ENCODE data around the gene TPBGL.
"Not testable (repeated sequence)": the region's sequence is repeated elsewhere in the genome, so short reads cannot be mapped to it uniquely, and the experiment has no call there.

TPBGL gene

DNA sequence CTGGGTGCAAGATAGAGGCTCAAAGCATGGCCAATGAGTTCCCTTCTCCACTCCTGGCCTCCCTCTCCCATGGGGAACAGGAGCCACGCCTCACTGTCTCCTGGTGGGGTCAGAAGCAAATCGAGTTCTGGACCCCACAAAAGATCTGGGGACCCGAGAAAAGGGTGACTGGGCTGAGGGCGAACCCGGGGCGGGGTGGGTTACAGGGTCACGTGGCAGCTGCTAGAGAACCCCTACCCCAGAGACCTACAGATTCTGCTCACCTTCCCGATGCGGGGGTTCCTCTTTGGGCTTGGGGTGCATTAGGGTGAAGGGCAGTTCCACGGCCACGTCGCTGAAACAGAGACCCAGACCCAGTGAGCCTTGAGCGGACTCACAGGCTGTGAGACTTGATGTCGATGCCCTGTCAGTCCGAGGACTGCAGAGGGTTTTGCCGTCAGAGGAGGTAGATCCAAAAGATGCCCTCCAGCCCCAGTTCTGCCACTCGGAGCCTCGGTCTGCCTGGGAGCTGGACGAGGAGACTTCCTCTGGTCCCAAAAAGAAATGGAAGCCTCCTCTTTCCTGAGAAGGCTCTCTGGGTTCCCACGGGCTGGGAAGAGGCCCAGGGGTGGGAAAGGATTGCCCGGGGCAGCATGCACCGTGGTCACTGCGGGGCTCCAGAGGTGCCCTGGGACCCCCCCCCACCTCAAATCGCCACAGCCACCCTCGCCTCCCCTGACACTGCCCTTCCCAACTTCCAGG, 28.2 kb downstream of the TPBGL start:
- no peak for TF ChIP-seq ZNF274 (IDR thresholded peaks at IDR 0.05; ENCODE audit: low read depth, low read length)
- no peak overlapping the region for H3K4me3 ChIP-seq (ENCODE audit: low read length)

GRCh38 chr11:75269367-75269660, 28.7 kb downstream of the TPBGL start:
- TF ChIP-seq ZNF274 (IDR thresholded peaks at IDR 0.05; ENCODE audit: low read depth, low read length), result no peak
- H3K4me3 ChIP-seq (ENCODE audit: low read length), result no peak overlapping the region

DNA sequence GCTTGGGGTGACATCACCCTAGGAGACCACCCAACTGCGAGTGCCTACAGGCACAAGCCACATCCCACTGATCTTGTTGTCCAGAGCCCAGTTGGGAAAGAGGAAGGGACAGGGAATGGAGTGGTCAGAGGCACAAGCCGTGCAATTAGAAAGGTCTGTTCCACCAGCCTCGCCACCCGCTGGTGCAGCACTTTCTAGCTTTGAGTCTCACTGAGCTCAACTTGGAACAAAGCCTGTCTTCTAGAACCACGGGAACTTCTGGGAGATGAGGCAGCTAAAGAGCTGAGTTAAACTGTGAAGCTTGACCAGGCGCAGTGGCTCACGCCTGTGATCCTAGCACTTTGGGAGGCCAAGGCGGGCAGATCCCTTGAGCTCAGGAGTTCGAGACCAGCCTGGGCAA, 29.3 kb downstream of the TPBGL start:
- no peak overlapping the region for H3K4me3 ChIP-seq (ENCODE audit: low read length)
- TF ChIP-seq ZNF274 (IDR thresholded peaks at IDR 0.05; ENCODE audit: low read depth, low read length), result no peak

DNA sequence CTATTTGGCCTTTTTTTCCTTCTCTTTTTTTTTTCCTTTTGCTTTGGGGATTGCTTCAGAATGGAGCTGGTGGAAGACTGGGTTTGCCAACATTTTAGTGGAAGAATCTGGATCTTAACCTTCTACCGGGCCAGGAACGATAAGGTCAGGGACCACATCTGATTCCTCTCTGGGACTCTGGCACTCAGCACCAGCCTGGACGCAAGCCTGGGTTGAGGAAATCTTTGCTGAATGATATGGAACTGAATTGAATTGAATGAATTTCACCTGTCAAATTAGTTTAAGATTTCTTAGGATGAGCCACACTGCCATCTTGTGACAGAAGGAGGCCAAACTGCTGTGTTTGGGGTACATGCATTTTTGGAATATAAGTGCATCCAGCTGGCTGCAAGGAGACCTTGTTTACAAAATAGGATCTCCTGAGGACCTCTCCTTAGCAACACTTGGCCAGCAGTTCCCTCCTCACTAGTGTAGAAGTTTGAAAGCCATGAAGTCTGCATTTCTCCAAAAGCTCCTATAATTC, 30.4 kb downstream of the TPBGL start:
- TF ChIP-seq ZNF274 (IDR thresholded peaks at IDR 0.05; ENCODE audit: low read depth, low read length), result no peak
- H3K4me3 ChIP-seq (ENCODE audit: low read length), result no peak overlapping the region

- H3K4me3 ChIP-seq (ENCODE audit: low read length), result no peak overlapping the region
- no peak for TF ChIP-seq ZNF274 (IDR thresholded peaks at IDR 0.05; ENCODE audit: low read depth, low read length)
These were observed 31.2 kb downstream of the TPBGL start for GRCh38 chr11:75271730-75272129.

GRCh38 chr11:75272391-75272790, 31.8 kb downstream of the TPBGL start:
- no peak for TF ChIP-seq ZNF274 (IDR thresholded peaks at IDR 0.05; ENCODE audit: low read depth, low read length)

DNA sequence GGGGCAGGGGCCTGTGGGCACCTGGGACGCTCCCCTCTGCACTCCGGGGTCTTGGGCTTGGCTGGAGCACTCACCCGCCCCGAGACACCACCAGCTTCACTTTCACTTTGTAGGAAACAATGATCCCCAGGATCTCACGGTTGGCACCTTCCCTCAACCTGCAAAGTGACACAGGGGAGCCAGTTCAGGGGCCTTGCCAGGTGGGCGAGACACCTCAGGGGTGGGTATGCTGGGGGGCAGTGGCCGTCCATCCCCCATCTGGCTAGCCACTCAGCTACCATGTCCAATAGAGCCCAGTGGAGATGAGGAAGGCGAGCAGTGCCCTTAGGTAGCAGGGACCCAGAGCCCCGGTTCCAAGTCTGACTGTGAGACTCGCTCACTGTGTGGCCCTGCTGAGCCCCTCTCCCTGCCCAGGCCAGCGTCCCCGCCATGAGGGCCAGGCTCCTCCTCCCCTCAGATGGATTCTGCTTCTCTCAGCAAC, 32.3 kb downstream of the TPBGL start:
- TF ChIP-seq ZNF274 (IDR thresholded peaks at IDR 0.05; ENCODE audit: low read depth, low read length), result no peak
- no peak overlapping the region for H3K4me3 ChIP-seq (ENCODE audit: low read length)

More at GRCh38 chr11:75272391-75272790, 31.8 kb downstream of the TPBGL start:
- H3K4me3 ChIP-seq (ENCODE audit: low read length), result no peak overlapping the region

DNA sequence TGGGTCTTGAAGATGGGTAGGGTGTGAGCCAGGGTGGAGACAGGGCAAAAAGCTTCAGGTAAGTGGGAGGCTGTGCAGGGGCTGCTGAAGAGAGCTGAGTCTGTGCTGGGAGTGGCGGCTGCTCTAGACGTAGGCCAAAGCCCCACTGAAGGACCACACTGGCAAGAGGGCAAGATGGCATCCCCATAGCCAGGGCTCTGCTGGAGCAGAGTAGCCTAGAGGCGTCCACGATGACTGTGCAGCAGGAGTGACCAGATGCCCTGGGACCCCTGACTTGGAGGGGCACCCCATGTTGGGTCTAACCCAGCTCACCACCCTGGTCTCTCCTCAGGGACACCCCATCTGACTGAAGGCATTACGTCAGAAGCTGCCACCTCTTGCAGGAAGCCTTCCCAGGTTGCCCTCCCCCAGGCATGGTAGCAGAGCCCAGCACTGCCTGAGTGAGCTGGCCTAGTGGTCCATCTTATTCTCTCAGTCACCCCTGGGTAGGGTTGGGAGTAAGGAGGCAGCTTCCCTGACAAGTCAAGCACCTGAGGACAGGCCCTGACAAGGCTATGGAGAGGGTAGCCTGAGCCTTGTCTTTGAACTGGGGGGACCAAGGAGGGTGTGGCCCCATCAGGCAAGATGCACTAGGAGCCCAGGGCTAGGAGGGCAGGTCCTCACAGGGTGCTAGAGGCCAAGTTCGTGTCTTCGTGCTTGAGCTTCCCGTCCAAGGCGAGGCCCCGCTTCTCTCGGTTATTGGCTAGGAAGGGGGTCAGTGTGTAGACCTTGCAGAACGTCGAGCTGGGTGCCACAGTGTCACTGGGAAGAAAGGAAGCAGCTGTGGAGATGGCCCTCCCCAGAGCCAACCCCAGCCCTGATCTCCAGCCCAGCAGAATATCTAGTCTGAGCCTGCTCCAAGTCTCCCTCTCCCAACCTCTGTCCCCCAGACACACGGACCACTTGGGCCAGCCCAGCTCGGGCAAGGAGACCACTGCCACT, 33.1 kb downstream of the TPBGL start:
- no peak for TF ChIP-seq ZNF274 (IDR thresholded peaks at IDR 0.05; ENCODE audit: low read depth, low read length)
- H3K4me3 ChIP-seq (ENCODE audit: low read length), result no peak overlapping the region

- not testable (repeated sequence) for H3K4me3 ChIP-seq (ENCODE audit: low read length)
These were observed 34.1 kb downstream of the TPBGL start for GRCh38 chr11:75274716-75275115.

- H3K4me3 ChIP-seq (ENCODE audit: low read length), result no peak overlapping the region
- no peak for TF ChIP-seq ZNF274 (IDR thresholded peaks at IDR 0.05; ENCODE audit: low read depth, low read length)
These were observed 35.0 kb downstream of the TPBGL start for GRCh38 chr11:75275581-75275980.

- H3K4me3 ChIP-seq (ENCODE audit: low read length), result no peak overlapping the region
- no peak for TF ChIP-seq ZNF274 (IDR thresholded peaks at IDR 0.05; ENCODE audit: low read depth, low read length)
These were observed 35.6 kb downstream of the TPBGL start for GRCh38 chr11:75276186-75276585.

- H3K4me3 ChIP-seq (ENCODE audit: low read length), result no peak overlapping the region
- TF ChIP-seq ZNF274 (IDR thresholded peaks at IDR 0.05; ENCODE audit: low read depth, low read length), result no peak
These were observed 36.1 kb downstream of the TPBGL start for GRCh38 chr11:75276686-75277085.

DNA sequence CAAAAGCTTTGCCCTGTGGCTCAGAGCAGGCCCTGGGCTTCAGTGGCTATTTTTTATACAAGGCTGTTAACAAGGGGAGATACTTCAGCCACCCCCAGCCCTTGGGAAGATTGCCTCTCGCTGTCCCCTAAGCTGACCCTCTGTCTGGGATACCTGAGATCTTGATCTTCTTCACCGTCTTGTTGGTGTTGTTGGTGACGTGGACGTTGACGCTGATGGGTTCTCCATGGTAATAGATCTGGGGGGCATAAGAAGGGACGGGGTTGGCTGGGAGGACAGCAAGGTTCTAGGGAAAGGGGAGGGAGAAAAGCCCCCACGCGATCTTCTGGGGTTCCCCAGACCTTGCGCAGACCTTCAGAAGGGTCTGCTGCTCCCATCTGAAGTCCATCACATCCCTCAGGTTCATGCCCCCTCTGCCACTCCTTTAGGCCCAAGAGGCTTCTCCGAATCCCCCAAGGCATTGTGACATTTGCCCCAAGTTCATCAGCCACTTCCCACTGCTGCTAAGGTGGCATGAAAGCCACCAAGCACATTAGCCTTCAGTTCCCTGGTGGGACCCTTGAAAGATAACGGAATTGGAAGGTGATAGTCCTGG, 36.7 kb downstream of the TPBGL start:
- H3K4me3 ChIP-seq (ENCODE audit: low read length), result no peak overlapping the region
- no peak for TF ChIP-seq ZNF274 (IDR thresholded peaks at IDR 0.05; ENCODE audit: low read depth, low read length)

DNA sequence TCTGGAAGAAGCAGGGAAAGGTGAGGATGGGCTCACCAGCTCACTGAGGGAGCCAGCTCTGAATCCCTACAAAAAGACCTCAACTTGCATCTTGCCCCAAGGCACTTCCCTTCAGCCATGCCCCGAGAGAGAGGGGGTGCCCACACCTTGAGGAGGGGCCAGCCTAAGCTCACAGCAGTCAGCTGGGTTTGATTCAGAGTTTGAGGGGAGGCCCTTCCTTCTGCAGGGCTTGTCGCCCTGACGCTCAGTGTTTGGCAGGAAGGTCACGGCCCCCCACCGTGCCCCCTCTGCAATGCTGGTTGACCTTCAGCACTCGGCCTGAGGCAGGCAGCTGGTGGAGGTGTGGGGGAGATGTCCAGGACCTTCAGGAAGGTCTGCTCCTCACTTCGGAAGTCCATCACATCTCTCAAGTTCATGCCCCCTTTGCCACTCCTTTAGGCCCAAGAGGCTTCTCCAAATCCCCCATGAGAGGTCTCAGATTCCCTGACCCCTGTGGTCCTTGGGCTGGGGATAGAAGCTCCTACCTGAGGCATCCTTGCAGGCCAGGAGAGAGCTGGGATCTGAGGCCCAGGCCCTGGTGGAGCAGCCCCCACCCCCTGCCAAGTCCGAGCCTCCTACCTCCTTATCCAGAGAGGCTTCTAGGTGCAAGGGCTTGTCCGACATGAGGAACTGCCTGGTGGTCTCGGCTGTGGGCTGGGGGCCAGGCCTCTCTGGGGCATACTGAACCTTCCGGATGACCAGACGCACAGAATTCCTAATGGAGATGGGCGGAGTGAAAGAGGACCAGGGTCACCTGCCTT, 37.6 kb downstream of the TPBGL start:
- no peak overlapping the region for H3K4me3 ChIP-seq (ENCODE audit: low read length)

More for the DNA sequence above, 37.6 kb downstream of the TPBGL start:
- no peak for TF ChIP-seq ZNF274 (IDR thresholded peaks at IDR 0.05; ENCODE audit: low read depth, low read length)

All from GM08714 (cell line).